Measurements from ENCODE around the gene SHKBP1.

SHKBP1 gene

DNA sequence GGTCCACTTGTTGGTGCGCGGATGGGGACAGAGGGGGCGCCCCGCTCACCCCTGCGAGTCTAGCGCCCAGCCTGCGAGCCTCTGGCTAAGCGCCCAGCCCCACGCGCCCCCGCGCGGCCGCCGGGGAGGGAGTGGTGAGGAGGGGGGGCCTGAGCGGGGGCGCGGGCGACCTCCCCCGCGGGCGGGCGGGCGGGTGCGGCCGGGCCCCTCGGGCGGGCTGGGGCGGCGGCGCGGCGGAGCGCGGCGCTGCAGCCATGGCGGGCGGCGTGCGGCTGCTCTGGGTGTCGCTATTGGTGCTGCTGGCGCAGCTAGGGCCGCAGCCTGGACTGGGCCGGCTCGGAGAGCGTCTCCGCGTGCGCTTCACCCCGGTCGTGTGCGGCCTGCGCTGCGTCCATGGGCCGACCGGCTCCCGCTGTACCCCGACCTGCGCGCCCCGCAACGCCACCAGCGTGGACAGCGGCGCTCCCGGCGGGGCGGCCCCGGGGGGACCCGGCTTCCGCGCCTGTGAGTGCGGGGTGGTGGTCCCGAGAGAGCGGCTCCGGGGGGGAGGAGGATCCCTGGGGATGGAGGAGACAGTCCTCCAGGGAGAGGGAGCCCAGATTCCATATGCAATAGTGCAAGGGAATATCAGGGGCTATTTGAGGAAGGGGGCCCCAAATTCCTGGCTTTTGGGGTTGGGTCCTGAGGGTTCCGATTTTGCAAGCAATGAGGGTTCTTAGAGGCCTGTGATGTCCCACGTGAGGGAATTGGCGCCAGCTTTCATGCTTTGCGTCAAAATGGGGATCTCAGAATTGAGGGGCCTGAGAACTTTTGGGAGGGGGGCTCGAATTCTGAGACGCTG is 24.7 kb downstream of the SHKBP1 start, which contains the start of gene LTBP4:
LTBP4 (plus strand) TSS at position 236 of the 841 bp plus-strand sequence; CDS start at position 255, 19 bp downstream.
- DNase-seq (ENCODE audit: low spot score) = no peak

DNA sequence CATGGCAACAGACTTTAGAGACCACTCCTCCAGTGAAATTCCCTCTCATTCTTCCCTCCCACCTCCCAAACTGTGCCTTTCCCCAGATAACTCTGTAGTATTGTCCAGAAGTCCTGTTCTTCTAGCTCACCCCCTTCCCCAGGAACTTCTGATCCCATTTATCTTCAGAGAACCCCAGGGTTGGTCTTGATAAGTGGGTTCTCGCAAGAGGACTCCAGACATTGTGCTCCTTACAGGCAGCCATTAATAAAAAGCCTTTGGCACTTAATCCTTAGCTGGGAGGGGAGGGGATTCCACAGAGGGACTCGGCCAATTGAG is 26.4 kb downstream of the SHKBP1 start:
- no peak for DNase-seq (ENCODE audit: low spot score)

DNA sequence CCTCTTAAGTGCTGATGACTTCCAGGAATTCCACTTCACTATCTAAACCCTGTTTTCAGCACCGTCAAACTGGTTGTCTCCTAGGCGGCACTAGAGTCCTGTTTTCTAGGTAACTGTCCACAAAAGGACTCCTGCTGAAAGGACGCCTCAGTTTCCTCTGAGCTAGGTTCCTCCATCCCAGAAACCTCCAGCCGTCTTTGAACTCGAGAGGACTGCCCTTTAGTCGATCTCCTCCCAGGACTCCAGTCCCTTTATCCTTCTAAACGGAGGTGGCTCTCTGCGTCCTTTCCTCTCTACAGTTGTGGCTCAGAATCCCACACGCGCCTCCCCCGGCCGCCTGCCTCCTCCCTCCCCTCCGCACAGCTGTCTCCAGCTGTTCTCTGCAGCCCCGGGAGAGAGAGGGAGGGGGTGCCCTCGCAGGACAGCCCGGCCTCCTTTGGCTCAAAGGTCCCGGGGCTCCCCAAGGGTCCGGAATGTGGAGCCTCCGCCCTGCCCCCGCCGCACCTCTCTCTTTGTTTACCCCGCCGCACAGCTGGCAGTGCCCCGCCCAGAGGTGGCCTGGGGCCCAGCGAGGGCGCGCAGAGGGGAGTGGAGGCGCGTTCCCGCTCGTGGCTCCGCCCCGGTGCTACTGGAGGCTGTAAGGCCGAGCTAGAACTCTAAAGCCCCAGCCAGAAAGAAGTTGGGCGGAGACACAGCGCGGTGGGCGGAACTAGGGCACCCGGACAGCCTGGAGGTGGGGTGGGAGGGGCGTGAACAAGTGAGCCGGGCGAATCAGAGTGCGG is 26.9 kb downstream of the SHKBP1 start:
- peak; percentile 97 for DNase-seq (ENCODE audit: low spot score)

DNA sequence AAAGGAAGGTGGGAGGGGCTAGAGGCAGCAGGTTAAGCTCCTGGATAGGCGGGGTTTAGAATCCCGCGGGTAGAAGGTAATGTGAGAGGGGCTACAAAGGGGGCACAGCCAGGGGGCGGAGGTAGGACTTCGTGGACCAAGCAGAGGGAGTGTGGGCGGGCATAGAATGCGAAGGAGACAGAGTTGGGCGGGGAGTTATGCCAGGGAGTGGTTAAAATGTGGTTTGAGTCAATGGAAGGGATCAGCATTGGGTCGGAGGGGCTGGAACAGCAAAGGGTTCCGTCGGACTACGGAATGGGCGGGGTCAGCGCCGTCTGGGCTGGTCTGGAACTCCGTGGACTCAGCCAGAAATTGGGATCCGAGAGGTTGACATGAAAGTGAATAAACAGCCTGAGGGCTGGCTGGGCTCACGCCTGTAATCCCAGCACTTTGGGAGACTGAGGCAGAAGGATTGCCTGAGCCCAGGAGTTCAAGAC is 27.5 kb downstream of the SHKBP1 start:
- DNase-seq (ENCODE audit: low spot score) = no peak

DNA sequence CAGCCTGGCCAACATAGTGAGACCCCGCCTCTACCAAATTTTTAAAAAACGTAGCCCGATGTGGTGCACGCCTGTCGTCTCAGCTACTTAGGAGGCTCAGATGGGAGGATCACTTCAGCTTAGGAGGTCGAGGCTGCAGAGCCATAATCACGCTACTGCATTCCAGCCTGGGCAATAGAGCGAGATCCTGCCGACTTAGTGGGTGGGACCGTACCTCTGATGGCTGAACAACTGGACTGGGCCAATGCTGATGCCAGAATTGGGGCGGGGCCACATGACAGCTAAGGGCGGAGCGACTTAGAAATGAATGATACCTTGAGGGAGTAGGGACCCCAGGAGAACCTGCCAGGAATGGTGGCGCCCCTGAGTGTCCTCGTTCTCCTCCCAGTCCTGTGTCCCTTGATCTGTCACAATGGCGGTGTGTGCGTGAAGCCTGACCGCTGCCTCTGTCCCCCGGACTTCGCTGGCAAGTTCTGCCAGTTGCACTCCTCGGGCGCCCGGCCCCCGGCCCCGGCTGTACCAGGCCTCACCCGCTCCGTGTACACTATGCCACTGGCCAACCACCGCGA is 28.1 kb downstream of the SHKBP1 start:
- DNase-seq (ENCODE audit: low spot score) = no peak

DNA sequence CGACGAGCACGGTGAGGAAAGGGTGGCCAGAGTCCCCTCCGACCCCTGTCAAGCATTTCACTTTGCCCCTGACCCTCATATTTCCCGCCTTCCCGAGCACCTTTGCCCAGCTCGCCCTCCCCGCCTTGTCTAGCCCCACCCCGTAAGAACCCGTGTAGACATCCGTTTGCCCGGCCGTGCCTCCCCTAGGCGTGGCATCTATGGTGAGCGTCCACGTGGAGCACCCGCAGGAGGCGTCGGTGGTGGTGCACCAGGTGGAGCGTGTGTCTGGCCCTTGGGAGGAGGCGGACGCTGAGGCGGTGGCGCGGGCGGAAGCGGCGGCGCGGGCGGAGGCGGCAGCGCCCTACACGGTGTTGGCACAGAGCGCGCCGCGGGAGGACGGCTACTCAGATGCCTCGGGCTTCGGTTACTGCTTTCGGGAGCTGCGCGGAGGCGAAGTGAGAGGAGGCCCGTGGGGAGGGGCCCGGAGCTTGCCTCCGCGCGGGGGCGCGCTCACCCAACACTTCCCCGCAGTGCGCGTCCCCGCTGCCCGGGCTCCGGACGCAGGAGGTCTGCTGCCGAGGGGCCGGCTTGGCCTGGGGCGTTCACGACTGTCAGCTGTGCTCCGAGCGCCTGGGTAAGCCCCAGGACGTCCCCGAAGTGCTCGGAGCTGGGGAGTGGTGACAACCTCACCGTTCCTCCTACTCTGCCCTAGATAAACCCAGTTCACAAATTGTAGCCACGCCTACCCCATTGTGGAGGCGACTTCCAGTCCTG is 28.7 kb downstream of the SHKBP1 start:
- peak; percentile 90 for DNase-seq (ENCODE audit: low spot score)

DNA sequence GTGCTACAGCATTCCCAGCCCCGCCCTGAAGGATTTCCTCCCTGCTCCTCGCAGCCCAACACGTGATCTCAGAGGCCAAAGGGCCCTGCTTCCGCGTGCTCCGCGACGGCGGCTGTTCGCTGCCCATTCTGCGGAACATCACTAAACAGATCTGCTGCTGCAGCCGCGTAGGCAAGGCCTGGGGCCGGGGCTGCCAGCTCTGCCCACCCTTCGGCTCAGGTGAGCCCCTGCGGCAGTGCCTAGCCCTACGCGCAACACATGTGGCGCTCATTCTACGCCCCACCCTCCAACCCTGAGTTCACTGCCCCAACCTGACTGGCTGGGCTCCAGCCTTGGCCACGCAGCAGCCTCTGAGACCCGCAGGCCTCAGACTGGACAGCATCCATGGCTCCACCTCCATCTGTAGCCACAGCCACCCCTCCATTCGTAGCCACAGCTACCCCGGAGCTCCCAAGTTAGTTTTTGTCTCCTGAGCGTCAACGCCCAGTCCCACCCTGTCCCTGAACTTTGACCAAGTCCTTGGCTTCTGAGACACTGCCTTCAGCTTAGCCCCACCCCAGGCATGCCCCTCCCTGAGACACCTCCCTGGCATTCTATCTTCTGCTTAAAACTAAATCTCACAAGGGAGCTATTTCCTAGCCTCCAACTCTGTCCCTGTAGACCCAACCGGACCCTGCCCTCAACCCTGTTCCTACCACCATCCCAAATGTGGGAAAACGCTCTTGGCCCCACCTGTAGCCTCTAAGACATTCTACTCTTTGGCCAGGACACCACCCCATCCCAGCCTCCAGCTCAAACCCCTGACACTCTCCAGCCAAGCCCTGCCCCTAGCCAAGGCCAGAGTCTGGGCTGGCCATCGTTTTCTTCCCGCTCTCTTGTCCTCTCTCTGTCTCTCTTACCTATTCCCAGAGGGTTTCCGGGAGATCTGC is 30.9 kb downstream of the SHKBP1 start:
- DNase-seq (ENCODE audit: low spot score) = no peak

DNA sequence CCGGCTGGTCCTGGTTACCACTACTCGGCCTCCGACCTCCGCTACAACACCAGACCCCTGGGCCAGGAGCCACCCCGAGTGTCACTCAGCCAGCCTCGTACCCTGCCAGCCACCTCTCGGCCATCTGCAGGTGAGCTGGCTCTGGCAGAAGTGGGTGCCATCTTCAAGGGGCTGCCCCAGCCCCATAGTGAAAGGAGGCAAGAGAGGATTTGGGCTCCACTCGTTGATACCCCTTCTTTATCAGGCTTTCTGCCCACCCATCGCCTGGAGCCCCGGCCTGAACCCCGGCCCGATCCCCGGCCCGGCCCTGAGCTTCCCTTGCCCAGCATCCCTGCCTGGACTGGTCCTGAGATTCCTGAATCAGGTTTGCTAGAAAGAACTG is 31.6 kb downstream of the SHKBP1 start:
- no peak for DNase-seq (ENCODE audit: low spot score)

DNA sequence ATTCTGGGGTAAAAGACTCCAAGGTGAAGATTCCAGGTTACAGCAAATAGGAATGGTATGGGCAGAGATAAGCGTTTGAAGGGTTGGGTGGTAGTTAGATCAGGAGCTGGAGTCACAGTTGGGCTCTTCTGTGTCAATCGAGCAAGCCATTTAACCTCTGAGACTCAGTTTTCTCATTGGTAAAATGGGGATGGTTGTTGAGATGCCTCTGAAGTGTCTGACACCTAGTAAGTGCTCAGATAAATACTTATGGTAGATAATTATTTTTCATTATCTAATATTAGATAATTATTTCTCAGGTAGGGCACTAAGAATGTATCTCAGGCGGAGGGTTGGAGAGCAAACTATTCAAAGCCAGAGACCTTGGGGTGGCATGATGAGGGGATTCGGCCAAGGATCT is 32.3 kb downstream of the SHKBP1 start:
- DNase-seq (ENCODE audit: low spot score) = no peak

DNA sequence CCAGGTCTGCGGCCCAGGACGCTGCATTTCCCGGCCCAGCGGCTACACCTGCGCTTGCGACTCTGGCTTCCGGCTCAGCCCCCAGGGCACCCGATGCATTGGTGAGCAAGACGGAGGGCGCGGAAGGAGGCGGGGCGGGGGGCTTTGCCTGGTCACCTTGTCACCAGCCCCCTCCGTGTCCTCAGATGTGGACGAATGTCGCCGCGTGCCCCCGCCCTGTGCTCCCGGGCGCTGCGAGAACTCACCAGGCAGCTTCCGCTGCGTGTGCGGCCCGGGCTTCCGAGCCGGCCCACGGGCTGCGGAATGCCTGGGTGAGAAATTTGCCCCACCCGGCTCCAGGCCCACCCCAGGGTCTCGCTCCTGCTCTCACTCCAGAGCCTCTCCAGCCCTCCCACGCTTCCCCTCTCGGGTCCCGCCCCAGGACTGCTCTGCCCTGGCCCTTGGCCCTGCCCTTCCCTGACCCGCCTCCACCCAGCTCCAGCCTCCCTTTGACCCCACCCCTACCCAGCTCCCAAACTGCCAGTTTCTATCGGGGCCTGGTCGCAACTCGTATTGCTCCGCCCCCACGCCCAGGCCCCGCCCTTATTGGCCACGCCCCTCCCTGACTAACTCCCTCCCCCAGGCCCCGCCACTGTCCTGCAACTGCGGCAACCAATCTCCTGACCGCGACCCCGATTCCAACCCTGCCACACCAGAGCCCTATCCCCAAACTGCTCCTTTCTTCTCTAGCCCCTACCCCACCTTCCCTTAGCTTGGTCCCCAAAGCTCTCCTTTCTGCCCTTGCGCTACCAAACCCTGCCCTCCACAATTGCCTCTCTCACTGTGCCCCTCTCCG is 33.1 kb downstream of the SHKBP1 start:
- peak; percentile 96 for DNase-seq (ENCODE audit: low spot score)

DNA sequence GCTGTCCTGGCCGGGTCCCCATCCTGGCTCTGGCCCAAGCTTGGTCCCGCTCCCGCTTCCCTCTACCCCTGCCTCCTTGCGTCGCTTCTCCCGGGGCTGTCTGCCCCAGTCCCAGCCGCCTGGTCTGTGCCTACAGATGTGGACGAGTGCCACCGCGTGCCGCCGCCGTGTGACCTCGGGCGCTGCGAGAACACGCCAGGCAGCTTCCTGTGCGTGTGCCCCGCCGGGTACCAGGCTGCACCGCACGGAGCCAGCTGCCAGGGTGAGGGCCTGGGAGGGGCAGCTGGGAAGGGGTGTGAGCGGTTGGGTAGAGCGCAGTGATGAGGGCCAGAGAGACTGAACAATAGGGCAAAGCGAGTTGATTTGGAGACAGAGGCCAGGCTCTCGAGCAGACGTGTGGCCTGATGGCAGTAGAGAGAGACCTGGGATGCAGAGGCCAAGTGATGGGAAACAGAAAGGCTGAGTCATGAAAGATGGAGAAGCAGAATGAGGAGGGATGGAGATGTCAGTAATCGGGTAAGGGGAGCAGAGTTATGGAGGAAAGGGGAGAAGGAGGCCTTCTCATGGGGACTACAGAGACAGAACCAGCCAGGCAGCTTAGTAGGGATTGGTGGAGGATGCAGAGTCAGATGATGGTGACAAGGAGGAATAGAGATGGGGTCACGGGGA is 33.9 kb downstream of the SHKBP1 start:
- DNase-seq (ENCODE audit: low spot score) = peak; percentile 67

DNA sequence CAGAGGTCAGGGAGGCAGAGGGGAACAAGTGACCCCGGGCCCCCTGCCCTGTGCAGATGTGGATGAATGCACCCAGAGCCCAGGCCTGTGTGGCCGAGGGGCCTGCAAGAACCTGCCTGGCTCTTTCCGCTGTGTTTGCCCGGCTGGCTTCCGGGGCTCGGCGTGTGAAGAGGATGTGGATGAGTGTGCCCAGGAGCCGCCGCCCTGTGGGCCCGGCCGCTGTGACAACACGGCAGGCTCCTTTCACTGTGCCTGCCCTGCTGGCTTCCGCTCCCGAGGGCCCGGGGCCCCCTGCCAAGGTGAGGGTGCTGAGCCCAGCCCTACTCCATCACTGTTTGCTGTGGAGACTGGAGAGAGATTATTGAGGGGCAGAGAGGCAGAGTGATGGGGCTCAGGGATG is 34.4 kb downstream of the SHKBP1 start:
- DNase-seq (ENCODE audit: low spot score) = peak; percentile 24

DNA sequence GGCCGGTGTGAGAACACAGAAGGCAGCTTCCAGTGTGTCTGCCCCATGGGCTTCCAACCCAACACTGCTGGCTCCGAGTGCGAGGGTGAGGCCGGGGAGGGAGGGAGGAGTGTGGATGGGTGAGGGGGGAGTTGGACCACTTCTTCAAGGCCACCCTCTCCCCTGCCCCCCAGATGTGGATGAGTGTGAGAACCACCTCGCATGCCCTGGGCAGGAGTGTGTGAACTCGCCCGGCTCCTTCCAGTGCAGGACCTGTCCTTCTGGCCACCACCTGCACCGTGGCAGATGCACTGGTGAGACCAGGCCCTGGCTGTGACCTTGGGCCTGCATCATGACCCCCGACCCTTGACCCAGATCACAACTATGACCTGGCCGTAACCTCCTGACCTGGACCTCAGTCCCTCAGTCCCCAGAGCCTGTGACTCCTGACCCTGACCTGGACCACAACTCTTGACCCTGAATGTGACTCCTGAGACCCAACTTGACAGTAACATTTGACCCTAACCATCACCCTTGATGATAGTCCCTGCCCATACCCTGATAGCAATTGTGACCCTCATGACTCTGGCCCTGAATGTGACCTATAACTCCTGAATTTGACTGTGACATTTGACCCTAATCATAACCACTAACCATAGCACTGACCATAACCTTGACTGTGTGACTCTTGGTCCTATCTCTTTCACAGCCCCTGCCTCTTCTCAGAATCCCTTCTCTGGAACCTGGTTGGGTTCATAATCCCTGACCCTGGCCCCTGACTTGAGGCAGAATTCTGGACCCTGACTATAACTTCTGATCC is 35.4 kb downstream of the SHKBP1 start:
- no peak for DNase-seq (ENCODE audit: low spot score)

DNA sequence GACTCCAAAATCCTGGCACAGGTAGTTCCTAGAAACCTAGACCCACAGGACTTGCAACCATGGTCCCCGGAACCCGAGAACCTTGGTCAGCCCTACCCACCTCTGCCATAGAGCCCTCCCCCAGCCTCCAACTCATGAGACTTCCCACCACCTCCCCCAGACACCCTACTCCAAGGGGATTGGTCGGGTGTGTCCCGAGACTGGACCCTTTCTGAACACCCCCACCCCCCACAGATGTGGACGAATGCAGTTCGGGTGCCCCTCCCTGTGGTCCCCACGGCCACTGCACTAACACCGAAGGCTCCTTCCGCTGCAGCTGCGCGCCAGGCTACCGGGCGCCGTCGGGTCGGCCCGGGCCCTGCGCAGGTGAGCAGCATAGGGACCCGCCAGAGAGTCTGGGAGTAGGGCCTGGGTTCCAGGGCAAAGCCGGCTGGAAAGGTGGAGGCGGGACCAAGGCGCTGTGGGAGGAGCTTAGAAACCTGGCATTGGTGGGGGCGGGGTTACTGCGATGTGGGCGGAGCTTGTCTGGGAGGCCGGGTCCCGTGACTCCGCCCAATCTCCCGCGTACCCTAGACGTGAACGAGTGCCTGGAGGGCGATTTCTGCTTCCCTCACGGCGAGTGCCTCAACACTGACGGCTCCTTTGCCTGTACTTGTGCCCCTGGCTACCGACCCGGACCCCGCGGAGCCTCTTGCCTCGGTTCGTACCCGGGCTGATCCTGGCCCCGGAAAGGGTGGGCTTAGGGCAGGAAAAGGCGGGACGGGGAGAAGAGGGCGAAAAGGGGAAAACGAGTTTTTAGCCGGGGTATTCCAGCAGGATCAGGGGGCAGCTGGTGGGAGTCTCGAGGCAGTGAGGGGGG is 36.4 kb downstream of the SHKBP1 start:
- DNase-seq (ENCODE audit: low spot score) = peak; percentile 77

DNA sequence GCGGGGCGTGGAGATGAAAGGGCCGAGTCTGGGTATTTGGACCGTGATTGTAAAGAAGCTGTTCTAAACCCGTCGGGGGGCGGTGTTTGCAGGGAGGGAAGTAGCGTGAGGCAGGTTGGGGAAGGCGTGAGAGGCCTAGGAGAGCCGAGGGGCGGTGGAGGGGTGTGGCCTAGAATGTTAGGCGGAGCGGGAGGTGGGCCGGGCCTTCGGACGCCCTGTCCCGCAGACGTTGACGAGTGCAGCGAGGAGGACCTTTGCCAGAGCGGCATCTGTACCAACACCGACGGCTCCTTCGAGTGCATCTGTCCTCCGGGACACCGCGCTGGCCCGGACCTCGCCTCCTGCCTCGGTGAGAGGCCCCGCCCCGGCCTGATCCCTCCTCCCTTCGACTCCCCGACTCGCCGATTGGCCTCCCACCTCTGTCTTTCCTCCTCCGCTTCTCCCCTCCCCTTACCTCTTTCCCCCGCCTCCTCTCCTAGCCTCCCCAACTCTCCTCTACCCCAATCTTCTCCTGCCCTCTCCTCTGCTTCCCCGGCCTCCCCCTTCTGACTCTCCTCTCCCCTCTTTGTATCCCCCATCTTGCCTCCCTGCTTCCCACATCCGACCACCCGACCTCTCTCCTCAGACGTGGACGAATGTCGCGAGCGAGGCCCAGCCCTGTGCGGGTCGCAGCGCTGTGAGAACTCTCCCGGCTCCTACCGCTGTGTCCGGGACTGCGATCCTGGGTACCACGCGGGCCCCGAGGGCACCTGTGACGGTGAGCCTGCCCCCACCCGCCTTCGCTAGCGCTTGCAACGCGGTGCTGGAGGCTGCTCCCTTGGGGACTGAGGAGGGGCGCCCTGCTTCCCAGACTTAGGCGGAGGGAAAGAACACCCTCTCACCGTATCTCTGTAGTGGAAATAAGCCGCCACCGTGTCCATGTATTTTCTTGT is 37.3 kb downstream of the SHKBP1 start:
- peak; percentile 84 for DNase-seq (ENCODE audit: low spot score)

DNA sequence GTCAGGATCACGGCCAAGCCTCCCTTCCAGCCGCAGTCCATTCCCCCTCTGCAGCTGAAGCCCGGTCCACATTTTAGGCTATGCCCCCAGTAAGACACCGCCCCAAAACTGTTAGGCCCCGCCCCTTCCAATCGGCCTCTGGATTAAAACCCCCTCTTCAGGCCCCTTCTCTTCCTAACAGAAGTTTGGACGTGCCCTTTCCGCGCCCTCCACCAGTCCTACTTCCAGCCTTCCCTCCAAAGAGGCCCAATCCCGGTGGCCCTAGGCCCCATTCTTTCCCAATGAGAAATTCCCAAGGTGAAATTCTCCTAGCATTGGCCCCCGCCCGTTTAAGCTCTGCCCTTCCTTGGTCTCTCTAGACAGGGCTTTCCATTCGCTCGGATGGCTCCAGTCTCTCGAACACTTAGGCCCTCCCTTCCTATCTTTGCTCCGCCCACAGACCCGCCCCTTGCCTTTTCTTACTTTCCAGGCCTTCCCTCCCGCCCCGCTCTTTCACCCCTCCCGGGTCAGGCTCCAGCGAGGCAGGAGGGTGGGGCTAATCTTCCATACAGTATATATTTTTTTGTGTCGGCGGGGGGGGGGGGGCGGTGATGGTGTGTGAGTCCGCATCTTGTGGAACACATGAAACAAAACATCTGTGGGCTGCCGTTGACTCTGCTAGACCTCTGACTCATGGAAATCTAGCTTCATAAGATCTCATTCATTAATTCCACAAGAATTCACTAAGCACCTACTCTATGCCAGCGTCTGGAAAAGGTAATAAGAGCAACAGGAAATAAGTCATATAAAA is 38.1 kb downstream of the SHKBP1 start:
- peak; percentile 85 for DNase-seq (ENCODE audit: low spot score)

All from activated CD4-positive, alpha-beta T cell treated with anti-CD3 and anti-CD28 coated beads, Interleukin-2, Interleukin-4, amounts not matched to agents 100 ng/mL and 50 ng/mL, durations not matched to agents 16 hours and 8 hours (primary cell).